Erythroblast (primary cell): ENCODE results near the gene MED12L.

Experiments used
- GATA1 ChIP-seq: IDR thresholded peaks from 2 replicates; pipeline ENCODE4 v1.6.1; 2011; ENCODE audit warnings: low read depth, mild to moderate bottlenecking, control low read depth, low read length, moderate library complexity
- POLR2A ChIP-seq: IDR thresholded peaks from 2 replicates; pipeline ENCODE4 v1.6.1; 2011; ENCODE audit warnings: mild to moderate bottlenecking, low read length

DNA sequence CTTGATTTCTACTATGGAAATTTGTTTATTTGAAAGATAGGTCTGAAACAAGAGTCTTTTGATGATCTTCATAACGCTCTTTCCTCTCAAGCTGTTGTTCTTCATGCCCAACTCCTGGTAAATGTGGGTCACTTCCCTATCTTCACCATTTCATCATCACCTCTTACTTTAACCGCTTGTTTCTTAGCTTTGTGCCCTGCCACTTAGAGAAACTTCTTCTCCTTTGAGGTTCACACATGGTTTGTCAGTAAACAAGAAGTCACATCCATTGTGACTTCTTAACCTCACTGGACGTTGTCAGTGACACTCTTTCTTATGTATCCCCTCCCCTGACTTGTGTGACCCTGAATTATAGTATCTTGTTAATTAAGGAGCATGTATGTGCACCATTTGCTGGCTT, 260.8 kb downstream of the MED12L start:
- TF ChIP-seq POLR2A, result no peak
- no peak for TF ChIP-seq GATA1
